NAMALWA (cell line): ENCODE data around the gene HMX3.
A peak's percentile ranks its signal among the peaks of the same experiment; 100 is the strongest.
"Not testable (repeated sequence)": the region's sequence is repeated elsewhere in the genome, so short reads cannot be mapped to it uniquely, and the experiment has no call there.

Source experiments
- DNase-seq: peaks from one replicate; pipeline ENCODE4 v3.0.0-alpha.2; 2015; ENCODE audit warnings: low spot score

HMX3 gene

DNA sequence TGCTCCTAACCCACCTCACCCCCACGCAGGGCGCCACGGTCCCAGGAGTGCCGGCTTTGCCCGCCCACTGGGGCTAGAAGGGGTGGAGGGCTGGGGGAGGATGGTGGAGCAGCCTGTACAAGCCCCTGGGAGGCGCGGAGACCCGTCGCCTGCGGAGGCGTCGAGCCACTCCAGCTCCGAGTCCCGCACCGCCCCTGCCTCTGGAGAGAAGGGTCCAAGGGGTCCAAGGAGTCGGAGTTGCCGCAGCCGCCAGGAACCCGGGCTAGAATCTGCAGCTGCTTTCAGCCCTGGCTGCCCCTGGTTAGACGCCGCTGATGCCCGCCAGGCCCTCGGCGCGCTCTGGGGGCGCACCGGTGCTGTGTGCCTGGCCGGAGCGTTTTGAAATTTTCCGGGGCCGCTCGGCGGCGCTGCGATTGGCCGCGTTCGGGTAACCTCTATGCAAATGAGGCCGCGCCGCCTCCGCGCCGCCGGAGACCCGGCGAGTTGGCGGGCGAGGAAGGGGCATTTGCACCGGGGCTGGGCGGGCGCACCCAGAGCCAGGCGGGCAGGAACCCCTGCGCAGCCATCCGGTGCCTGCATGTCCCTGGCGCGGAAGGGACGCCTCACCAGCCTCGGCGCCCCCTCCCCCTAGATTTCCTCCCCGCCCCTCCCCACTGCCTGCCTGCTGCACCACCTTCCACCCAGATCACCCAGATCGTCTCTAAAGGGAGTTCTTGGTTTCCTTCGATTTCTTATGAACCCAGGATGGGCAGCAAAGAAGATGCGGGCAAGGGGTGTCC is 12.1 kb downstream of the HMX3 start, which contains the start of gene HMX2:
HMX2 (plus strand) TSS at position 502 of the 779 bp plus-strand sequence; CDS start at position 745, 243 bp downstream.
- DNase-seq, result no peak

DNA sequence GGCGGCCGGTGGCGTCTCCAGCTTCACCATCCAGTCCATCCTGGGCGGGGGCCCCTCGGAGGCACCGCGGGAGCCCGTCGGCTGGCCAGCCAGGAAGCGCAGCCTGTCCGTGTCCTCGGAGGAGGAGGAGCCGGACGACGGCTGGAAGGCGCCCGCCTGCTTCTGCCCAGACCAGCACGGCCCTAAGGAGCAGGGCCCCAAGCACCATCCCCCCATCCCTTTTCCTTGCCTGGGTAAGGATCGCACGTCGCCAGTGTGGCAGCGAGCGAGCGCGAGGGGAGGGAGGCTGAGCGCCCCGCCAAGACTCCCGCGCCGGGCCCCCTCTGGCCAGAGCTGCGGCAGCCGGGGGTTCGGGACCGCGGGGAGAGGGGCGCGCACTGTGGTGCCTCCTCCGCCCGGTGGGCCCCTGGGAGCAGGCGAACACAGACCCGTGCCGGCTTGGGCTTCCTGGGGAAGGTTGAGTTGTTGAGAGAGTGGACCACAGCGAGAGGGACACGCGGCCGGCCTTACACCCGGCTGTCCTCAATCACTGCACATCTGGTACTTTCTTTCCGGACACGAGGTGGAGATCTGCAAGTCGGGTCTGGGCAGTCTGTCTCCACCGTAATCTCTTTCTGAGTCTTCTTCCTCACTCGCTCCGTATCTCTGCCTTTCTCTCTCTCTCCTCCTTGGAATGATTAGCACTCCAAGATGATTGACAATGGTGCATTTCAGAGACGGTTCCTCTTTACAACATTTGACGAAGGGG is 12.8 kb downstream of the HMX3 start:
- no peak for DNase-seq

DNA sequence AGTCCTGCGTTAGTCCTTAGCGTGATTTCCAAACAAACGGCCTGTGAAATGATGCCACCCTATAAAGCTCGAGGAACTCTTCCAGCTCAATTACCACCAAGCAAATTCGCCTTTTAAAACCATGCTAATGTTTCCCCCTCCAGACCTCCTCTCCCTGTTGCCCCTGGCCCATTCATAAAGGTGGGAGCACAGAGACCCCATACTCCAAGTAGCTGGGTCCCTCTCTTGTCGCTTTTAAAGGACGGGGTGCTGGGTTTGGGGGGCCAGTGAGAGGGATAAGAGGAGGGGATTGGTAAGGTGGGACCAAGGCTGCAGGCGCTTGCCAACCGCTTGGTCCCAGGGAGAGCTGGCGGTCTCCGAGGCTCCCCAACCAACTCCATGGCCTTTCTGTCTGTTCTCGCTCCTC is 13.4 kb downstream of the HMX3 start:
- DNase-seq, result no peak

DNA sequence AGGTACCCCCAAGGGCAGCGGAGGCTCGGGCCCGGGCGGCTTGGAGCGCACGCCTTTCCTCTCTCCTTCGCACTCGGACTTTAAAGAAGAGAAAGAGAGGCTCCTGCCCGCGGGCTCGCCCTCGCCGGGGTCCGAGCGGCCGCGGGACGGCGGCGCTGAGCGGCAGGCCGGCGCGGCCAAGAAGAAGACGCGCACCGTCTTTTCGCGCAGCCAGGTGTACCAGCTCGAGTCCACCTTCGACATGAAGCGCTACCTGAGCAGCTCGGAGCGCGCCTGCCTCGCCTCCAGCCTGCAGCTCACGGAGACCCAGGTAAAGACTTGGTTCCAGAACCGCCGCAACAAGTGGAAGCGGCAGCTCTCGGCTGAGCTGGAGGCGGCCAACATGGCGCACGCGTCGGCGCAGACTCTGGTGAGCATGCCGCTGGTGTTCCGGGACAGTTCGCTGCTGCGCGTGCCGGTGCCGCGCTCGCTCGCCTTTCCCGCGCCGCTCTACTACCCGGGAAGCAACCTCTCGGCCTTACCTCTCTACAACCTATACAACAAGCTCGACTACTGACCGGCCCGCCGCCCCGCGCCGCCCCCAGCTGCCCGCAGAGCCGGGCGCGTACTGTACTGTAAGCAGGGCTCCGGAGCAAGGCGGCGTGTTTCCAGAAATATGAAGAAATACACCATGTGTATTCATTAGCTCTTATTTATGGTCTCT is 13.9 kb downstream of the HMX3 start:
- no peak for DNase-seq

DNA sequence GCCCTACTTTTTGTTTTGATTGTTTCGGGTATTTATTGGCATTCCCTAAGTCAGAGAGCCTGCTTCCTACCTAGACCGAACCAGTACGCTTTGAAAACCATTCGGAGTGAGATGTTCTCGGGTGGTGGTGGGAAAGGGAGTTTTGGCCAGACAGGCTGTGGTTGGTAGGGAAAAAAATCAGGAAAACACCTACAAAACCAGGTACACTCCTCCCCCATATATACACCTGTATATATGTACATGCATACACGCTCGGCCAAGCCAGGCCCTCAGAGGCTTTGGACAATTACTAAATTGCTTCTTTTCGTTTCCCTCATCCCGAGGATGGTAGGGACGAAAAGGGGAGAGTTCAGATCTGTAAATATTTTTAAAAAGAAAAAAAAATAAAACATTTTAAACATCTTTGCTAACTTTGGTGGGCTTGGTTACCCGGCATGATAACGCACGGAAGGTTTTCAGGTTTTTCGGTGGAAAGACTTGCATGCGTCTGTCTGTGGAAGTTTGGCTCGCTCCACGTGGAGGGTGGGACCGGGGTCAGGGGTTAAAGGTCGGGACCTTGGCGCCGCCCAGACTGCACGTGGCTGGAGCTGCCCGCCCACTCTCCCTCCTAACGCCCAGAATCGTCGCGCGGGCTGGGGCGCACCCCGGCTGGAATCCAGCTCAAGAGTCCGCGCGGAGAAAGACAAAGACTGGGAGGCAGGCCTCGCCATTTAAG is 14.7 kb downstream of the HMX3 start:
- DNase-seq, result no peak

DNA sequence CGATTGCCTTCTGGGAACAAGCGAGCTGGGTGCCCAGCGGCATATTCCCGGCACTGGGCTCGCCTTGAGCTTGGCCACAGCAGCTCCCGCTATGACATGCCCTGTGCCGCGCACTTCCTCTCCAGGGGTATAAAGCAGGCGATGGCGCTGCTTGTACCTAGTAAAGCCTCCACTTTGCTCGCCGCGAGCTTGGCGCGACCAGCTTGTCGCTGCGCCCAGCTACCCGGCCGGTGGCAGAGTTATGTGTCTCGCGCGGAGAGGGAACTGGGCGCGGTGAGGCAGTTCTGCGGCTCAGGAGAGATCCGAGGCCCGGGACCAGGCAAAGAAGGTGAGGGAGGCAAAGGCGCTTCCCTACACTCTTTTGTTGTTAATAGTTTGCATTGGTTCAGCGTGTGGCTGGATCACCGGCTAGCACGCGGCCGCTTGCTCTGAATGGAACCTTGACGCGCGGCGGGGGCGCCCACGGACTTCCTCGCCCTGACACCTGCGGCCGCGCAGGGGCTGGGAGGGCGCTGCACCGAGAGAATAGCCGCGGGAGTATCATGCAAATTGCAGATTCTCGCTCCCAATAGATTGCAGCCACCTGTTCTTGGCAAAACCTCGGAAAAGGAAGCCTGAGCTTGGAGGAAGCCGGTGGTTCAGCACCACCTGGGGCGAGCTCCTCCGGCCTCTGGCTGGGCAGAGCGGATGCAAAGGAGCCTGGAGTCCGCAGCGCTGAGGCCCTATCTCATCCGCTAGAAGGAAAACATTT is 15.4 kb downstream of the HMX3 start:
- no peak for DNase-seq

DNA sequence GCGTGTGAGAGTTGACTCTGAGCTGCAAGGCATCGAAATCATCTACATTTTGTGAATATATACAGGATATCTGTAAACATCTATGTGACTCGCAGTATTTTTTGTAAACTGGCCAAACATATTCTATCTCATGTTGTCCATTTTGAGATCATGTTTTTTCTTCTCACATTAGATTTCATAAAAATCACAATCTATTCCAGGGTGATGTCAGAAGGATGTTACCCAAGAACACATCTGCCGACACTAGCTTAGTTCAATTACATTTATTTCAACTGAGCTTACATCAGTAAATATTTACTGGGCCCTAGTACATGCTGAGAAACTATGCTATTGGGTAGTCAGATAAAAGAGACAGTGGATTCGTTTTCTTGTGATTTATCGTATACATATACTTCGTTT is 16.0 kb downstream of the HMX3 start:
- DNase-seq, result no peak

DNA sequence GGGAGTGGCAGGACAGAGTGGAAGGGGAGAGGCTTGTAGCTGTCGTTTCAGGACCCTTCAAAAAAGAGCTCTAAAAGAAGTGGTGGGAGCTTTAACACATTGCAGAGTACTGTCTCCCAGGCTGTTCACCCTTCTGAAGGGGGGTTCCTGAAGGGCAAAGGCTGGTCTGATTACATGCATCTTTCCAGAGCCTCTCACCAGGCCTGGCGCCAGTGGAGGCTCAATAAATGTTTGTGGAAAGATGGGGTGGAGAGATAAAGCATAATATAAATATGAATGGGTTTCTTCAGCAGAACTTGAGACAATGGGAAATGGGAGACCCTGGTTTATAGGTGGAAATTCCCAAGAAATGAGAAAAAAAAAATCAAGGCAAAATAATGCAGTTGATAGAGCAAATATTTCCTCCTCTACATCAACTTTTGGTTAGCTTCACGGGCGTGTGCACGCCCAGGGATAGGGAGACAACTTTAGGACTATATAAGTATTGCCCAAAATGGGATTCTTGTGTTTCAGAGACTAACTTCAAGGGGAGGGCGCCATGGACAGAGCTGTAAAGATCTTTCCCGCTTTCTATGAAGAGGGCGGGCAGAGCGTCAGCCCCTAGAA is 17.8 kb downstream of the HMX3 start:
- DNase-seq, result no peak

DNA sequence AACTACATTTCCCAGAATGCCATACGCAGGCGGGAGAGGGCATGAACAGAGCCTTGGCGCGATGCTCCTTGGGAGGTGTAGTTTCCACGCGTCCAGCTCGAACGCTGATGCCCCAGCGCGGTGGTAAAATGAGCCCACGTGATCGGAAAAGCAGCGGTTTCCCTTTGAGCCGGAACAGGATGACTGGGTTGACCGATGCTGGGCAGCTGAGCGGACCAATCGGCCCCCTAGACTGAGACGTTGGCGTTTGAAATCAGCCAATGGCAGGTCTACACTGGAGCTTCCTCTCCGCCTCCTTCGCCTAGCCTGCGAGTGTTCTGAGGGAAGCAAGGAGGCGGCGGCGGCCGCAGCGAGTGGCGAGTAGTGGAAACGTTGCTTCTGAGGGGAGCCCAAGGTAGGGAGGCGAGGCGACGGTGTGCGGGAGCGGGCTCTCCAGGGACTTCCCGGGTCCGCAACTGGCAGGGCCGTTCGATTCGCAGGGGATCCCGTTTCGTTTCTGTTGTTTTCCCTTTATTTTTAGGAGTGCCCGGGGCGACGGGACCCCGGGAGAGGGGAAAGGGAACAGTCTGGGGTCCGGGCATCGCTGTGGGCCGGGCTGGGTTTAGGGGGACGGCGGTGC is 18.4 kb downstream of the HMX3 start, which contains the start of gene BUB3:
BUB3 (plus strand) TSS at position 311 of the 619 bp plus-strand sequence. CDS start 516 bp downstream, outside the sequence.
- peak; percentile 99 for DNase-seq

DNA sequence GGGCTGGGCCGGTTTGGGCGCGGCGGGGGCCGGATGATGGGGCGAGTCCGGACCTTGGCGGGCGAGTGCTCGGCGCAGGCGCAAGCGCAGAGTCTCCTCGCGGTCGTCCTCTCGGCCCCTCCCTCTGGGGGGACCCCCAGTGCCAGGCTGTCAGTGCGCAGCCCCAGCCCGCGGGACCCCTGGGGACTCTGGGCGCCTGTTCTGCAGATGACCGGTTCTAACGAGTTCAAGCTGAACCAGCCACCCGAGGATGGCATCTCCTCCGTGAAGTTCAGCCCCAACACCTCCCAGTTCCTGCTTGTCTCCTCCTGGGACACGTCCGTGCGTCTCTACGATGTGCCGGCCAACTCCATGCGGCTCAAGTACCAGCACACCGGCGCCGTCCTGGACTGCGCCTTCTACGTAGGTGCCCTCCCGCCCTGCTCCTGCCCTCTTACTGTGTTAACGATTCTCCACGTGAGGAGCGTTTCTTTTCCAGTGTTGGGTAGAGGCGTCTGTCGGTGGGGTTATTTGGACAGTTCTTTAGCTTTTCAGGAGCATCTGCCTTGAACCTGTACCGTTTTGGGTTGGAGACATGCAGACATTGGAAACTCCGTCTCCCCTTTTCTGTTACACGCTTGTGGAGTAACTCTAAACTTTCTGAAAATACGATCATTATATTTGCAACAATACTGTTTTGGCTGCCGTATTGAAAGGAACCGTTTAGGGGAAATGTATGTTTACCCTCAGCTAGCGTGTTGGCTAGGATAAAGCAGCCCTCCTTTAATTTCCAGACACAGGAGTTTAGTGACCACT is 19.1 kb downstream of the HMX3 start:
- DNase-seq, result peak; percentile 62

DNA sequence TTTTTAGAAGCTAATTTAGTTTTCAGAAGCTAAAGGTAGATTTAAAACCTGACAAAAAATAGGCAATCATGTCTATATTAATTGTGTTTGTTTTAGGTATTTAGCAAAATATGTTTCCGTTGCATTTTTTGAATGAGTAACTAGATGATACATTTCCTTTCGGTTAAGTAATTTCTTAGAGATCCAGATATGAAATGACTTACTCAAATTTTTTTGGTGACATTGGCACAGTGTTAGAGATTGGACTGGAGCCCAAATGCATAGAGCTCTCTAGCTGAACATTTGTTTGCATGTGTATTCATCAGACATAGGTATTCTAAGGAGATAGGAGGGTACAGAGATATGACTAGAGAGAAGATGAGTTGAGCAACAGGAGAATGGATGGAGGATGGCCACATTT is 20.3 kb downstream of the HMX3 start:
- no peak for DNase-seq

DNA sequence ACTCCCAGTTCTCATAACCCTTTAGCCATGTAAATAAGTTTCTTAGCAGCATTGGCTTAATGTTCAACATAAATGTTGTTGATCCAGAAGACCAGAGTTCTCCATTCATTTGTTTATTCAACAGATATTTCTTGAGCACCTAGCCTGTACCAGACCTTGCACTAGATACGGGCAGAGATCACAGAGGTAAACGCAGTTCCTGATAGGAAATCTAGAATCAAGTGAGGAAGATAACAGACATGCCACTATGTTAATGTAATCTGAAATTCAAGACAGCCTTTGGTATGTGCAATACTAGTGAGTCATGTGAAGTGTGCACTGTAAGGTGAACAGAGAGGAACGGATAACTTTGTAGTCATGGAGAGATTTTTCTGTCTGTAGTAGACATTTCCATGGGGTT is 21.4 kb downstream of the HMX3 start:
- no peak for DNase-seq

DNA sequence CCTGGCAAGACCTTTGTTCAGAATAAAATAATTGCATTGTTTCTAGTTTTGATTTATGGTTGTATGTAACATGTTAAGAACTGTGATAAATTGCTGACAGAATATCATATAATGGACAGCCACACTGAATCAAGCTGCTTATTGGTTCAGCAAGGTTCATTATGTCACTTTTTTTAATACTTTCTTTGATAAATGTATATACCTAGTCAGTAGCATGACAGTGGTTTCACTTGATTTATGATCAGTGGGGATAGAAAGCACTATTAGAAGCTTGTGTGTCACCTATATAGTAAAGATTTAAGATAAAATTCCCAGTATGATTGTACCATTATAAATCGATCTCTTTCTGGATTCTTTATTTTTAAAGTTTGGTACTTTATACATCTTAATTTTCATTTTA is 22.9 kb downstream of the HMX3 start:
- DNase-seq, result no peak

DNA sequence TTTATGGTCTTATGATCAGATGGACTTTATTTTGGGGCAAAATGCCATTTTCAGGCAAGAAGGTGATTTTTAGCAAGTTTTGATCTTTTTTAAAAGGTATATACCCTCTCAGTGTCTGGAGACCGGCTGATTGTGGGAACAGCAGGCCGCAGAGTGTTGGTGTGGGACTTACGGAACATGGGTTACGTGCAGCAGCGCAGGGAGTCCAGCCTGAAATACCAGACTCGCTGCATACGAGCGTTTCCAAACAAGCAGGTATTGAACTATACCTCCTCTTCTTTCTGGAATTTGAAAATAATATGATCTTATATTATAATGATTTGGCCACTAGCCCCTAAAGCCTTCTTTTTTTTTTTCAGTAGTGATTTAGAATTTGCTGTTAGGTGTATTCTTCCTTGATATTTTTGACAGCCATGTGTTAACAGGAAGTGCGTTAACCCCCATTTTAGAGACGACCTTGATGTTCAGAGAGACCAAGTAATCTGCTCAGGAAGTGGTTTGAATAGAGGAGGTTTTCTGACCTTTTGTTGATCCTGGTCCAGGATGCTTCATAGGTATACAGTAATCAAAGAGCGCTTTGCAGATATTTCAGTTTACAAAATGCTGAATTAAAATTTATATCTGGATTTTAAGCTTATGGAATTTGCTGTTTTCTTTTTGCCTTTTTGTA is 24.7 kb downstream of the HMX3 start:
- no peak for DNase-seq

DNA sequence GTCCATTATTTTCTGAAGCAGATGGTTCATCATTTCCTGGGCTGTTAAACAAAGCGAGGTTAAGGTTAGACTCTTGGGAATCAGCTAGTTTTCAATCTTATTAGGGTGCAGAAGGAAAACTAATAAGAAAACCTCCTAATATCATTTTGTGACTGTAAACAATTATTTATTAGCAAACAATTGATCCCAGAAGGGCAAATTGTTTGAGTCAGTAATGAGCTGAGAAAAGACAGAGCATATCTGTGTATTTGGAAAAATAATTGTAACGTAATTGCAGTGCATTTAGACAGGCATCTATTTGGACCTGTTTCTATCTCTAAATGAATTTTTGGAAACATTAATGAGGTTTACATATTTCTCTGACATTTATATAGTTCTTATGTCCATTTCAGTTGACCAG is 28.5 kb downstream of the HMX3 start:
- DNase-seq, result no peak

DNA sequence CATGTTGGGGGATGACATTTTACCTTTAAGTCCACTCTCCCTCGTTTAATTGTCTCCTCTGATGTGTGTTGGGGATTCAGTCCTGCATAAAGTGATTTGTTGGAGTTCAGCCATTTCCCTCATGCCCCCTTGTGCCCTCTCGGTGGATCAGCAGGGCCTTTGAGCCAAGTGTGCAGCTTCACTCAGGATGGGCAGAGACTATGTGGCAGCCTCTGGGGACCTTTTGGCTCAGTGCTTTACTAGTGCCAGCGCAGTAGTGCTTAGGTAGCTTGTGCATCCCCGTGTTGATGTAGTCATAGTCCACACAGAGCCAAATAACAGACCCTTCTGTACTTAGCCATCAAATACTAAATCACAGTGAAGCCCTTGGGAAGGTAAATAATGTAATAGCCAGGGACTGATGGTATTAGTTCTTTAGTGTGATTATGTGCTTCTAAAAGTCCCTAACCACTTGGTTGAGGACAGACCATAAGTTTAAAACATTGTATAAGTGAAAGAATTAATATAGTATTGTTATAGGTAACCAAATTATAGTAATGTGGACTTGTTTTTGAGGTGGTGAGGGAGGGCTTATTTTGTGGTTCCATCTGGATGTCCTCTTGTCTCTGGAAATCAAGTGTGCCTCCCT is 29.8 kb downstream of the HMX3 start:
- peak; percentile 15 for DNase-seq

DNA sequence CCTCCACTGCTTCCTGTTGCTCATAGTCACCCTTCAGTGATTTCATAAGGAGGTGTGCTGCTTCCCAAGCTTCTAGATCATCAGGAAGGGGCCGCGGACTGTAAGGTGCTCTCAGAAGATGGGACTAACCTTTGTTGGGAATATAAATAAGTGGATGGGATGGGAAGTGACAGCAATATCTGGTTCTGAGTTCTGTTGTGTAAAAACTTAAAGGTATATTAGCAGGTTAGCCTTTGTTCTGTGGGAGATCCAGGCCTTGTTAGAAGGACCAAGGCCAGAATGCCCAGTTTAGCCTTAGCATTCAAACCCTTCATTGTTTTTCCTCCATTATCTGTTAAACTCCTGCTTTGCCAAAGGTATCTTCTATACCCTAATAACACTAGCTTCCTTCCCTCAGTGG is 30.8 kb downstream of the HMX3 start:
- no peak for DNase-seq

DNA sequence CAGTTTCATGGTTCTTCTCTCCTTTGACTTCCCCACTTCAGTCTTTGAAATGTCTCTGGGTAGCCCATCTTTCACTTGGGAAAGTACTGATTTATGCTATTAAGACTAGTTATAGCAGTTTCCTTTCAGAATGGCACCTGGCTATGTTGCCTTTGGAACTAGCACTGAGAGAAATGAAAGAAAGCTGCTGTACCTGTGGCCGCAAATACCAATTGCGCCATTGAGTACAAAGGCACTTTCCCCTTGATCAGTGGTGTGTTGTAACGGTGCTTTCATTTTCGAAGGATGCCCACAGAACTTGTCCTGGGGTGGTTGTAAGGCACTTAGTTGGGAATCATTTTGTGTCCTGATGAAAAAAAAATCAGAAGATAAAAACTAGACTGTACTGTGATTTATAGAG is 35.2 kb downstream of the HMX3 start:
- no peak for DNase-seq

DNA sequence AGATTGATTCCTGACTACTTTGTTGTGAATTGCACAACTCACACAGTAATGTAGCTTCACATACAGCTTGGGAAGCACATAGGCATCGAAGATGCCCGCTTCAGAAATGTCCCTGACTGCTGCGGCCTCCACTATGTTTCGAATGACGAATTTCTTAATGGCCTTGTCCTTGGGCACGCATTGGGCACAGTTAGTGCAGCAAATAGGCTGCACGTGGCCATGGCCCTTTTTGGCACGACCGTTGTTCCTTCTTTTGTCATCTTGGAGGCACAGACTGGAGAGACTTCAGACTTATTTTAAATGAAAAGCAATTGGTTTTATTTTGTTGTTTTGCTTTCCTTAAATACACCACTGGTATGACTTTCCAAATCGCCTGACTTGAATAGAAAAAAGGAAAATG is 35.8 kb downstream of the HMX3 start:
- DNase-seq, result not testable (repeated sequence)
